Chondrocyte (in vitro differentiated cells): ENCODE measurements around the gene TTLL8. TPM values are rescaled to one million over a fixed set of nuclear protein-coding genes. Genes with fewer than 3 reads are reported as not detected.

ENCODE experiments used
- DNase-seq: peaks from one replicate; pipeline ENCODE4 v3.0.0; 2021; ENCODE audit warnings: mixed read lengths, low spot score
- H3K27ac Mint-ChIP-seq: one replicate; pipeline ENCODE4 v1.8.0; 2021; ENCODE audit warnings: mild to moderate bottlenecking, moderate library complexity, mixed read lengths; ENCODE audit not compliant: unreplicated experiment
- H3K27me3 Mint-ChIP-seq: 2 replicates; pipeline ENCODE4 v1.8.0; 2021; ENCODE audit warnings: low read depth, mixed read lengths
- H3K36me3 Mint-ChIP-seq: 2 replicates; pipeline ENCODE4 v1.8.0; 2021; ENCODE audit warnings: low read depth, mixed read lengths
- H3K4me1 Mint-ChIP-seq: 2 replicates; pipeline ENCODE4 v1.8.0; 2021; ENCODE audit warnings: low read depth, mild to moderate bottlenecking, mixed read lengths
- H3K4me3 Mint-ChIP-seq: one replicate; pipeline ENCODE4 v1.8.0; 2021; ENCODE audit warnings: mild to moderate bottlenecking, moderate library complexity, mixed read lengths; ENCODE audit not compliant: unreplicated experiment
- H3K9me3 Mint-ChIP-seq: 2 replicates; pipeline ENCODE4 v1.8.0; 2021; ENCODE audit warnings: low read depth, mixed read lengths
- CTCF ChIP-seq: fragments of 200-600 bp; sonication (generic); IDR thresholded peaks from 2 replicates; pipeline ENCODE4 v1.5.0; 2021; ENCODE audit warnings: antibody characterized with exemption, mild to moderate bottlenecking, moderate library complexity
- total RNA-seq: library from RNA; stranded (reverse); gene quantifications from 3 replicates; pipeline ENCODE4 v1.2.1, GENCODE V29; 2021

Gene TTLL8
- total RNA-seq, 1 donor from 2014 or later = not detected

- peak; percentile 93 for DNase-seq
- H3K4me1 Mint-ChIP-seq = peaks cover 16% of the 10 kb centered on the region
- no peak overlapping the region for H3K27ac Mint-ChIP-seq
- TF ChIP-seq CTCF = no peak
- no peak overlapping the region for H3K4me3 Mint-ChIP-seq
- no peaks in the 10 kb centered on the region for H3K36me3 Mint-ChIP-seq
- peaks cover 7% of the 10 kb centered on the region for H3K27me3 Mint-ChIP-seq
- H3K9me3 Mint-ChIP-seq = no peaks in the 10 kb centered on the region
These were observed 58.0 kb downstream of the TTLL8 start for GRCh38 chr22:49999946-50000586.

- Mint-ChIP-seq H3K27me3 (peaks cover 4% of the 10 kb centered on the region), H3K9me3 (no peaks in the 10 kb centered on the region), H3K36me3 (no peaks in the 10 kb centered on the region), H3K4me1 (peaks cover 16% of the 10 kb centered on the region), H3K27ac (no peak overlapping the region), H3K4me3 (peak overlapping the region; percentile 19)
- peak; percentile 86 for DNase-seq
- no peak for TF ChIP-seq CTCF
These were observed 58.8 kb downstream of the TTLL8 start for GRCh38 chr22:49999063-49999945.

- H3K27ac Mint-ChIP-seq = no peak overlapping the region
- TF ChIP-seq CTCF = no peak
- DNase-seq = peak; percentile 53
- peaks cover 16% of the 10 kb centered on the region for H3K4me1 Mint-ChIP-seq
- peaks cover 3% of the 10 kb centered on the region for H3K27me3 Mint-ChIP-seq
- no peaks in the 10 kb centered on the region for H3K36me3 Mint-ChIP-seq
- no peaks in the 10 kb centered on the region for H3K9me3 Mint-ChIP-seq
- H3K4me3 Mint-ChIP-seq = no peak overlapping the region
These were observed 59.4 kb downstream of the TTLL8 start for GRCh38 chr22:49998718-49999062.

GRCh38 chr22:49997932-49998717 lies 60.0 kb downstream of the TTLL8 start:
- no peaks in the 10 kb centered on the region for H3K36me3 Mint-ChIP-seq
- H3K4me3 Mint-ChIP-seq = no peak overlapping the region
- peaks cover 2% of the 10 kb centered on the region for H3K27me3 Mint-ChIP-seq
- no peaks in the 10 kb centered on the region for H3K9me3 Mint-ChIP-seq
- no peak overlapping the region for H3K27ac Mint-ChIP-seq
- no peak for TF ChIP-seq CTCF
- peak; percentile 84 for DNase-seq
- peaks cover 16% of the 10 kb centered on the region for H3K4me1 Mint-ChIP-seq

GRCh38 chr22:49997251-49997599 lies 60.9 kb downstream of the TTLL8 start:
- Mint-ChIP-seq H3K27ac (no peak overlapping the region), H3K36me3 (no peaks in the 10 kb centered on the region), H3K9me3 (no peaks in the 10 kb centered on the region), H3K27me3 (no peaks in the 10 kb centered on the region), H3K4me3 (no peak overlapping the region), H3K4me1 (peaks cover 9% of the 10 kb centered on the region)
- no peak for TF ChIP-seq CTCF
- DNase-seq = peak; percentile 77
